Peyer's patch (tissue), 4 donors: ENCODE measurements around the gene GP1BB. TPM values are rescaled to one million over a fixed set of nuclear protein-coding genes. Genes with fewer than 3 reads are reported as not detected.

Source experiments
- DNase-seq, 3 donors: peaks; one replicate each; pipeline ENCODE4 v3.0.0-alpha.2; 2017 to 2019
- H3K27ac ChIP-seq, 4 donors: fragments of 200-600 bp; sonication (generic); one replicate each; pipeline ENCODE4 v1.5.1; 2016 to 2019
- H3K27me3 ChIP-seq, 2 donors: fragments of 200-600 bp; sonication (generic); one replicate each; pipeline ENCODE4 v1.5.1; 2019
- H3K36me3 ChIP-seq, 3 donors: fragments of 200-600 bp; sonication (generic); one replicate each; pipeline ENCODE4 v1.5.1; 2016 to 2019
- H3K4me1 ChIP-seq, 4 donors: fragments of 200-600 bp; sonication (generic); one replicate each; pipeline ENCODE4 v1.5.1; 2016 to 2019
- H3K4me3 ChIP-seq, 4 donors: fragments of 200-600 bp; sonication (generic); 1 replicate in 3 of 4; 2 replicates in 1 of 4; pipeline ENCODE4 v1.5.1; 2016 to 2019; ENCODE audit warnings: mild to moderate bottlenecking in 1 of 4
- H3K9me3 ChIP-seq, 4 donors: fragments of 200-600 bp; sonication (generic); one replicate each; pipeline ENCODE4 v1.5.1; 2016 to 2019; ENCODE audit warnings: mild to moderate bottlenecking in 1 of 4
- CTCF ChIP-seq, 6 experiments: fragments of 450-650 bp in 4 of 6; fragments of 200-600 bp in 2 of 6; sonication (generic) in 1 of 6; IDR thresholded peaks; one replicate each; pipeline ENCODE4 v1.5.1; 2017 to 2019; ENCODE audit warnings: antibody characterized with exemption in 6 of 6, mild to moderate bottlenecking in 3 of 6, moderate library complexity in 1 of 6
- POLR2A ChIP-seq, 2 donors: fragments of 450-650 bp; IDR thresholded peaks; one replicate each; pipeline ENCODE4 v1.5.1; 2017; ENCODE audit warnings: antibody characterized with exemption in 2 of 2, mild to moderate bottlenecking in 2 of 2, moderate library complexity in 2 of 2
- total RNA-seq, 4 donors: library from RNA; depleted of rRNA; stranded (reverse); fragments of >200 nt; gene quantifications; one replicate each; pipeline ENCODE4 v1.1.0, GENCODE V29; 2016

GP1BB gene
- total RNA-seq, 4 donors from 2014 or later, result 1.1 to 9.1 (median 2.0) TPM

GRCh38 chr22:19678949-19679521, 44.3 kb upstream of the GP1BB start:
- DNase-seq, result no peak
- TF ChIP-seq POLR2A (IDR thresholded peaks at IDR 0.05) (no peak), CTCF (IDR thresholded peaks at IDR 0.05) (no peak)
- H3K27ac ChIP-seq, result no peak overlapping the region
- H3K36me3 ChIP-seq, result no peaks in the 10 kb centered on the region
- H3K4me3 ChIP-seq, result no peak overlapping the region
- no peaks in the 10 kb centered on the region for H3K4me1 ChIP-seq
- no peaks in the 10 kb centered on the region for H3K9me3 ChIP-seq
- no peaks in the 10 kb centered on the region for H3K27me3 ChIP-seq

- H3K4me3 ChIP-seq, result no peak overlapping the region
- H3K27ac ChIP-seq, result no peak overlapping the region
- no peaks in the 10 kb centered on the region for H3K9me3 ChIP-seq
- DNase-seq, result peak in 1 of 3 donors; percentile 58
- no peaks in the 10 kb centered on the region for H3K36me3 ChIP-seq
- TF ChIP-seq POLR2A (IDR thresholded peaks at IDR 0.05) (no peak), CTCF (IDR thresholded peaks at IDR 0.05) (peak; percentile 20 to 70 (median 54))
- H3K27me3 ChIP-seq, result no peaks in the 10 kb centered on the region
- no peaks in the 10 kb centered on the region for H3K4me1 ChIP-seq
Measured at GRCh38 chr22:19679522-19680101, 43.7 kb upstream of the GP1BB start.

GRCh38 chr22:19680287-19680881, 43.0 kb upstream of the GP1BB start:
- Histone ChIP-seq H3K4me3 (no peak overlapping the region), H3K27me3 (no peaks in the 10 kb centered on the region), H3K36me3 (no peaks in the 10 kb centered on the region), H3K4me1 (no peaks in the 10 kb centered on the region), H3K9me3 (no peaks in the 10 kb centered on the region), H3K27ac (no peak overlapping the region)
- no peak for DNase-seq
- TF ChIP-seq CTCF (IDR thresholded peaks at IDR 0.05), result no peak
- no peak for TF ChIP-seq POLR2A (IDR thresholded peaks at IDR 0.05)

GRCh38 chr22:19680911-19681862, 42.2 kb upstream of the GP1BB start:
- H3K9me3 ChIP-seq, result no peaks in the 10 kb centered on the region

More at GRCh38 chr22:19680911-19681862, 42.2 kb upstream of the GP1BB start:
- no peaks in the 10 kb centered on the region for H3K36me3 ChIP-seq
- DNase-seq, result no peak
- H3K4me3 ChIP-seq, result no peak overlapping the region
- no peaks in the 10 kb centered on the region for H3K4me1 ChIP-seq
- H3K27me3 ChIP-seq, result no peaks in the 10 kb centered on the region
- TF ChIP-seq CTCF (IDR thresholded peaks at IDR 0.05) (no peak), POLR2A (IDR thresholded peaks at IDR 0.05) (no peak)
- H3K27ac ChIP-seq, result no peak overlapping the region
